ENCODE data around the gene CLMN.

The CLMN gene, protein sequence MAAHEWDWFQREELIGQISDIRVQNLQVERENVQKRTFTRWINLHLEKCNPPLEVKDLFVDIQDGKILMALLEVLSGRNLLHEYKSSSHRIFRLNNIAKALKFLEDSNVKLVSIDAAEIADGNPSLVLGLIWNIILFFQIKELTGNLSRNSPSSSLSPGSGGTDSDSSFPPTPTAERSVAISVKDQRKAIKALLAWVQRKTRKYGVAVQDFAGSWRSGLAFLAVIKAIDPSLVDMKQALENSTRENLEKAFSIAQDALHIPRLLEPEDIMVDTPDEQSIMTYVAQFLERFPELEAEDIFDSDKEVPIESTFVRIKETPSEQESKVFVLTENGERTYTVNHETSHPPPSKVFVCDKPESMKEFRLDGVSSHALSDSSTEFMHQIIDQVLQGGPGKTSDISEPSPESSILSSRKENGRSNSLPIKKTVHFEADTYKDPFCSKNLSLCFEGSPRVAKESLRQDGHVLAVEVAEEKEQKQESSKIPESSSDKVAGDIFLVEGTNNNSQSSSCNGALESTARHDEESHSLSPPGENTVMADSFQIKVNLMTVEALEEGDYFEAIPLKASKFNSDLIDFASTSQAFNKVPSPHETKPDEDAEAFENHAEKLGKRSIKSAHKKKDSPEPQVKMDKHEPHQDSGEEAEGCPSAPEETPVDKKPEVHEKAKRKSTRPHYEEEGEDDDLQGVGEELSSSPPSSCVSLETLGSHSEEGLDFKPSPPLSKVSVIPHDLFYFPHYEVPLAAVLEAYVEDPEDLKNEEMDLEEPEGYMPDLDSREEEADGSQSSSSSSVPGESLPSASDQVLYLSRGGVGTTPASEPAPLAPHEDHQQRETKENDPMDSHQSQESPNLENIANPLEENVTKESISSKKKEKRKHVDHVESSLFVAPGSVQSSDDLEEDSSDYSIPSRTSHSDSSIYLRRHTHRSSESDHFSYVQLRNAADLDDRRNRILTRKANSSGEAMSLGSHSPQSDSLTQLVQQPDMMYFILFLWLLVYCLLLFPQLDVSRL

DNA sequence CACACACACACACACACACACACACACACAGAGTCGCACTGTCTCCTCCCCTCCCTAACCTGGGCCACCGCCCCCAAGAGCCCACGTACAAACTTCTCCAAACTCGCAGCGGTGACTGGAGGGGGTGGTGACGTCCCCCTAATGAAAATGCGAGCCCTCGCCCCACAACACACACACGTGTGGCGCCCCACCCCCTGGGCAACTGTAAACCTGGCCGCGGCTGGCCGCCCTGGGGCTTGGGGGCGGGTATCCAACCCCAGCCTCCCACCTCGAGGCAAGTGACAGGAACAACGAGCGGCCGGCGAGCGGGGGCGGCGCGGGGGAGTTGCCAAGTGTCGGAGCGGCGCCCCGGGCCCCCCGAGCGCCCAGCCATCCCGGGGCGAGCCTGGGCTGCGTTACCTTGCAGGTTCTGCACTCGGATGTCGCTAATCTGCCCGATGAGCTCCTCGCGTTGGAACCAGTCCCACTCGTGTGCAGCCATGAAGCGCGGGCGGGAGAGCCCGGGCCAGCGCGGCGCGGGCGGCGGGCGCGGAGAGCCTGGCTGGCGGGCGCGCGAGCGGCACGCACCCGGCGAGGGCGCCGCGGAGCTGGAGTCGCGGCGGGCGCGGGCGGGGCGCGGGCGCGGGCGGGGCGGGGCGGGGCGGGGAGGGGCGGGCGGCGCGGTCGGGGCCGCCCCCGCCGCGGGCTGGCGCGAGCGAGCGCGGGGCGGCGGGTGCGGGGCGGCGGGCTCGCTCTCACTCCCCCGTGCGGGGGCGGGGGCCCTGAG lies at the start of gene CLMN:
CLMN (minus strand) TSS at position 597 of the 766 bp plus-strand sequence; CDS start at position 481, 116 bp downstream.
- no peak within 1 kb of the TSS for H3K27ac ChIP-seq (ENCODE audit: low read length)
- peaks cover 0 to 2% of the 10 kb centered on the region in 2 donors for H3K27me3 ChIP-seq (ENCODE audit: control insufficient read depth in 1 of 2, insufficient read depth in 2 of 2, low read length in 2 of 2)
- no peaks in the 10 kb centered on the region for H3K9me3 ChIP-seq (ENCODE audit: control insufficient read depth in 2 of 2, low read length in 2 of 2)
- H3K36me3 ChIP-seq (ENCODE audit: control insufficient read depth in 2 of 2, insufficient read depth in 2 of 2, low read length in 2 of 2), result no peaks in the 10 kb centered on the region
- H3K4me3 ChIP-seq (ENCODE audit: low read length in 2 of 2), result peak within 1 kb of the TSS; percentile 62 to 74
- peak within 1 kb of the TSS; percentile 42 to 55 for H3K9ac ChIP-seq (ENCODE audit: low read length in 2 of 2)
- peaks cover 19% of the 10 kb centered on the region for H3K4me1 ChIP-seq (ENCODE audit: control insufficient read depth, insufficient read depth, low read length)

DNA sequence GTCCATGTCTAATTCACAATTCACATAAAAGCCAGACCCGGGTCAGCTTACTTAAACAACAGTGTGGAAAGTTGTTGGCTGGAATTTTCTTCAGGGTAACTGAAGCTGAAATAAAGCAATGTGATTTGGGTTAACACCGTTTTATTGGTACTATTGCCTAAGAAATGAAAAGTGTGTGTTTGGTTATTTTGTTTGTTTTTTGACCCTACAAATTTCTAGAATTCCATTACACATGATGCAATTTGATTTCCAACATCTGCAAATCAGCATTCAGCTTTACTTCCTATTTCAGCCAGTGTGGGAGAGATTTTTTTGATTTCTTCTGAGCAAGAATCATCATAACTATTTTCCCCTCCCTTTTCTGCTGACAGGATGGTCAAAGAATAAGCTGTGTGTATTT lies 45.7 kb upstream of the CLMN start:
- no peak overlapping the region for H3K9ac ChIP-seq (ENCODE audit: low read length in 2 of 2)
- H3K27me3 ChIP-seq (ENCODE audit: control insufficient read depth in 1 of 2, insufficient read depth in 2 of 2, low read length in 2 of 2), result peaks cover 17 to 20% of the 10 kb centered on the region in 2 donors
- no peak overlapping the region for H3K27ac ChIP-seq (ENCODE audit: low read length)
- H3K4me1 ChIP-seq (ENCODE audit: control insufficient read depth, insufficient read depth, low read length), result no peaks in the 10 kb centered on the region
- H3K9me3 ChIP-seq (ENCODE audit: control insufficient read depth in 2 of 2, low read length in 2 of 2), result no peaks in the 10 kb centered on the region
- H3K36me3 ChIP-seq (ENCODE audit: control insufficient read depth in 2 of 2, insufficient read depth in 2 of 2, low read length in 2 of 2), result no peaks in the 10 kb centered on the region
- no peak overlapping the region for H3K4me3 ChIP-seq (ENCODE audit: low read length in 2 of 2)

- H3K27me3 ChIP-seq (ENCODE audit: control insufficient read depth in 1 of 2, insufficient read depth in 2 of 2, low read length in 2 of 2), result peaks cover 20 to 24% of the 10 kb centered on the region in 2 donors
- H3K4me3 ChIP-seq (ENCODE audit: low read length in 2 of 2), result no peak overlapping the region
- H3K27ac ChIP-seq (ENCODE audit: low read length), result no peak overlapping the region
- H3K36me3 ChIP-seq (ENCODE audit: control insufficient read depth in 2 of 2, insufficient read depth in 2 of 2, low read length in 2 of 2), result no peaks in the 10 kb centered on the region
- no peaks in the 10 kb centered on the region for H3K4me1 ChIP-seq (ENCODE audit: control insufficient read depth, insufficient read depth, low read length)
- H3K9me3 ChIP-seq (ENCODE audit: control insufficient read depth in 2 of 2, low read length in 2 of 2), result no peaks in the 10 kb centered on the region
- no peak overlapping the region for H3K9ac ChIP-seq (ENCODE audit: low read length in 2 of 2)
Observed at GRCh38 chr14:95364481-95365209, 44.9 kb upstream of the CLMN start.

DNA sequence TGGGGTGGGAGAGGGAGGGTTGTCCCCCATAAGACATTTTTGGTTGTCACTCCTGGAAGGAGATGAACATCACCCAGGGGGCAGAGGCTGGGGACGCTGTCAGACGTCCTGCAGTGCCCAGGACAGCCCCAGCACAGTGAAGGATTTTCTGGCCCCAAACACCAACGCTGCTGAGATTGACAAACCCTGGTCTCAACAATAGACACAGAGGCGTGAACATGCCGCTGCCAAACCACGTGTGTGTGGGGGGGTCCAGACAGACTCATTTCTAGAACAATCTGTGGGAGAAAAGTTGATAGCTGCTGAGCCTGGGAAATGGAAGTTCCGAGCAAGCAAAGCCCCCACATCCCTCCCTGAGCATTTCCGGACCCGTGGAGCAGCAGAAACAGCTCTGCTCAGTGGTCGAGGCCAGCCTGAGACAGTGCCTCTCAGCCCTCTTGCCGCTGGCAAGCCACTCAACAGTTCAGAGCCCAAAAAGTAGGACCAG lies 43.8 kb upstream of the CLMN start:
- no peak overlapping the region for H3K27ac ChIP-seq (ENCODE audit: low read length)

GRCh38 chr14:95362138-95362494 lies 42.4 kb upstream of the CLMN start:
- Histone ChIP-seq H3K9me3 (ENCODE audit: control insufficient read depth in 2 of 2, low read length in 2 of 2) (no peaks in the 10 kb centered on the region), H3K27ac (ENCODE audit: low read length) (no peak overlapping the region), H3K4me1 (ENCODE audit: control insufficient read depth, insufficient read depth, low read length) (no peaks in the 10 kb centered on the region), H3K4me3 (ENCODE audit: low read length in 2 of 2) (no peak overlapping the region), H3K27me3 (ENCODE audit: control insufficient read depth in 1 of 2, insufficient read depth in 2 of 2, low read length in 2 of 2) (peaks cover 20 to 21% of the 10 kb centered on the region in 2 donors), H3K36me3 (ENCODE audit: control insufficient read depth in 2 of 2, insufficient read depth in 2 of 2, low read length in 2 of 2) (no peaks in the 10 kb centered on the region), H3K9ac (ENCODE audit: low read length in 2 of 2) (no peak overlapping the region)

More for the DNA sequence above, 43.8 kb upstream of the CLMN start:
- peaks cover 20 to 21% of the 10 kb centered on the region in 2 donors for H3K27me3 ChIP-seq (ENCODE audit: control insufficient read depth in 1 of 2, insufficient read depth in 2 of 2, low read length in 2 of 2)
- H3K4me1 ChIP-seq (ENCODE audit: control insufficient read depth, insufficient read depth, low read length), result no peaks in the 10 kb centered on the region
- H3K4me3 ChIP-seq (ENCODE audit: low read length in 2 of 2), result no peak overlapping the region
- no peak overlapping the region for H3K9ac ChIP-seq (ENCODE audit: low read length in 2 of 2)
- H3K9me3 ChIP-seq (ENCODE audit: control insufficient read depth in 2 of 2, low read length in 2 of 2), result no peaks in the 10 kb centered on the region
- H3K36me3 ChIP-seq (ENCODE audit: control insufficient read depth in 2 of 2, insufficient read depth in 2 of 2, low read length in 2 of 2), result no peaks in the 10 kb centered on the region

DNA sequence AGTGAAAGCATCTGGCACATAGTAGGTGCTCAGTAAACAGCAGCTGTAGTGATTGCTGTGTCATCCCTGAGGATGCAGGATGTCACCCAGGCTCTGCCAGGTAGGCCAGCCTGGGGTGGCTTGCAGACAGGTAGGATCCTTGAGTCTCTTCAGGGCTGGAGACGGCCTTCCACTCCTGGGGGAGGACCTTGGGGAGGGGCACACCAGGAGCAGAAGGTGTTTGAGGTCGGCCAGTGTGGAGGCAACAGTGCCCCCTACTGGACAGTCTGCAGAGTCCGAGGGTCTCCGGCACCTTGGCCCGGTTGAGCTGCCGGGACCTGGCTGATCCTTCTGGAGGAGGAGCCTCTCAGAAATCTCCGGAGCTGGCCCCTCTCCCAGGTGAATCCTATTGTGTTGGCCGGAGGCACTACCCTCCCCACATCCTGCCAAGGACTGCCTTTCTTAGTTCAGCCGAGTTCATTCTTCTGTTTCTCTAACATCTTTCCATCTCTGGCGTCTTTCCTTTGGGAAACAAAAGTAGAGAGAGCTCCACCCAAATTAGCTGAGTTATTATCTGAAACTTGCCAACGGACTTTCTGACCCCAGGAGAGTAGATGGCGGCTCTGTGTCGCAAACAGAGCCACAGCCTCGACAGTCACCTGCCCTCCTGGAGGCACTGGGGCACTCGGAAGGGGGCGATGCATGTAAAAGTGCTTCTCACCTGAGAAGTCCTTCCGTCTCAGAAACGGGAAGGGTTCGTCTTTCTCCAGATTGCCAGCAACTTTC lies 41.8 kb upstream of the CLMN start:
- peaks cover 20 to 21% of the 10 kb centered on the region in 2 donors for H3K27me3 ChIP-seq (ENCODE audit: control insufficient read depth in 1 of 2, insufficient read depth in 2 of 2, low read length in 2 of 2)

GRCh38 chr14:95360828-95361227 lies 41.1 kb upstream of the CLMN start:
- Histone ChIP-seq H3K36me3 (ENCODE audit: control insufficient read depth in 2 of 2, insufficient read depth in 2 of 2, low read length in 2 of 2) (no peaks in the 10 kb centered on the region), H3K9ac (ENCODE audit: low read length in 2 of 2) (no peak overlapping the region), H3K9me3 (ENCODE audit: control insufficient read depth in 2 of 2, low read length in 2 of 2) (no peaks in the 10 kb centered on the region), H3K27me3 (ENCODE audit: control insufficient read depth in 1 of 2, insufficient read depth in 2 of 2, low read length in 2 of 2) (peaks cover 20 to 21% of the 10 kb centered on the region in 2 donors), H3K4me1 (ENCODE audit: control insufficient read depth, insufficient read depth, low read length) (no peaks in the 10 kb centered on the region), H3K27ac (ENCODE audit: low read length) (no peak overlapping the region), H3K4me3 (ENCODE audit: low read length in 2 of 2) (no peak overlapping the region)

More for the DNA sequence above, 41.8 kb upstream of the CLMN start:
- Histone ChIP-seq H3K4me1 (ENCODE audit: control insufficient read depth, insufficient read depth, low read length) (no peaks in the 10 kb centered on the region), H3K36me3 (ENCODE audit: control insufficient read depth in 2 of 2, insufficient read depth in 2 of 2, low read length in 2 of 2) (no peaks in the 10 kb centered on the region), H3K4me3 (ENCODE audit: low read length in 2 of 2) (no peak overlapping the region), H3K9ac (ENCODE audit: low read length in 2 of 2) (no peak overlapping the region), H3K27ac (ENCODE audit: low read length) (no peak overlapping the region), H3K9me3 (ENCODE audit: control insufficient read depth in 2 of 2, low read length in 2 of 2) (no peaks in the 10 kb centered on the region)

DNA sequence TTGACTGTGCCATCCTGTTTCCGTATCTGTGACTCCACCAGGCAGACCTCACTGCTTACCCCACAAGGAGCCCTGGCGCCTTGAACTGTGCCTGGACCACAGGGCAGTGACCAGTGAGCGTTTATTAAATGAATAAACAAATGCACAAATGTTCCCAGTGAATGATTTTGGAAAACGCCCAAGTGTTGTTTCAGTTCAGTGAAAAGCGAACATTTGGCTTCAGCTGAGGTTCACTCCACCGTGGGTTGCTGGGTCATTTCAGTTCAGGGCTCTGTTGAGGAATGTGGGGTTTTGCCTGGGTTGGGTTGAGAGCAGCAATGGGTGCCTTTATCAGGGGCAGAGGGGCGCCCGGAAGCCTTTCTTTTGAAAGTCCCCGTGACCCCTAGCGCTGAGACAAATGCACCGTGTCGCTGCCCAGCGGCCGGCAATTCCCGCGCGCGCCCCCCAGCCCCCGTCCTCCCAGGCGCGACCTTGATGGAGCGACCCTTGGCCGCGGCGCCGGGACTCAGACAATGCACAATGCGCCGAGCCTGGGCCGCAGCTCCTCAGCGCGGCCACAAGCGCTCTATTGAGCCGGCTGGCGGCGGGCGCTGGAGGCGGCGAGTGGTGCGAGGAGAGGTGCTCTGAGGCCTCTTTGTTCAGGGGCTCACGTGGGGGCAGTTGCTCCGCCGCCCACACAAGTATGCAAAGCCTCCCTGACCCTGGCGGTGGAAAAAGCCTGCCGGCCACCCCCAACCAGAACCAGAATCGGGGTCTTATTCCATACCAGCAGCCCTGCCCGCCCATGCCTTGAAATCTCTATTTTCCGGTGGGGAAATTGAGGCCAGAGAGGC lies 40.5 kb upstream of the CLMN start:
- Histone ChIP-seq H3K4me3 (ENCODE audit: low read length in 2 of 2) (no peak overlapping the region), H3K9ac (ENCODE audit: low read length in 2 of 2) (no peak overlapping the region), H3K27ac (ENCODE audit: low read length) (no peak overlapping the region), H3K27me3 (ENCODE audit: control insufficient read depth in 1 of 2, insufficient read depth in 2 of 2, low read length in 2 of 2) (peaks cover 20 to 21% of the 10 kb centered on the region in 2 donors), H3K4me1 (ENCODE audit: control insufficient read depth, insufficient read depth, low read length) (no peaks in the 10 kb centered on the region), H3K9me3 (ENCODE audit: control insufficient read depth in 2 of 2, low read length in 2 of 2) (peaks cover 0 to under 1% of the 10 kb centered on the region in 2 donors), H3K36me3 (ENCODE audit: control insufficient read depth in 2 of 2, insufficient read depth in 2 of 2, low read length in 2 of 2) (no peaks in the 10 kb centered on the region)

All from stomach smooth muscle (tissue), 2 donors.